HEK293 (cell line): Measurements from ENCODE around the gene PPARA.
A peak's percentile ranks its signal among the peaks of the same experiment; 100 is the strongest.

Source experiments
- CTCF ChIA-PET: fragments of 350-600 bp; formaldehyde crosslinking; extraction: SDS; loops from one replicate; lab custom pipeline; 2021; ENCODE audit warnings: antibody characterized with exemption; lab: Yijun Ruan, JAX
- POLR2A ChIA-PET: fragments of 300-600 bp; formaldehyde crosslinking; extraction: SDS; loops from one replicate; lab custom pipeline; 2020; ENCODE audit warnings: antibody characterized with exemption, inconsistent platforms; lab: Yijun Ruan, JAX
- H3K27ac ChIP-seq: fragments of 200-500 bp; sonication (Bioruptor generic); 2 replicates; pipeline ENCODE4 v1.5.1; 2014; ENCODE audit warnings: low read depth, low read length, control low read depth, inconsistent platforms; ENCODE audit errors: extremely low read depth
- H3K36me3 ChIP-seq, 2 experiments: fragments of 200-500 bp in 1 of 2; sonication (Bioruptor generic) in 1 of 2; 1 replicate in 1 of 2; 2 replicates in 1 of 2; pipeline ENCODE4 v1.5.1; 2014 to 2017; ENCODE audit warnings: inconsistent platforms in 2 of 2, low read length in 2 of 2; ENCODE audit not compliant: control insufficient read depth in 2 of 2, insufficient read depth in 1 of 2
- H3K4me1 ChIP-seq: fragments of 200-500 bp; sonication (Bioruptor generic); 2 replicates; pipeline ENCODE4 v1.5.1; 2014; ENCODE audit warnings: mild to moderate bottlenecking, low read length, inconsistent platforms; ENCODE audit not compliant: control insufficient read depth, insufficient read depth
- H3K4me3 ChIP-seq: 2 replicates; pipeline ENCODE4 v1.5.1; 2011; ENCODE audit warnings: low read depth, mild to moderate bottlenecking, control low read depth, low read length, moderate library complexity
- H3K9me3 ChIP-seq: fragments of 200-500 bp; sonication (Bioruptor generic); 2 replicates; pipeline ENCODE4 v1.5.1; 2014; ENCODE audit warnings: low read depth, low read length, inconsistent platforms; ENCODE audit not compliant: control insufficient read depth, insufficient read depth
- GLIS1 ChIP-seq: fragments of 450-650 bp; formaldehyde crosslinking; IDR thresholded peaks from 2 replicates; pipeline ENCODE4 v1.5.1; 2016; ENCODE audit warnings: missing biosample characterization, missing genetic modification characterization
- HOXA7 ChIP-seq: sonication (generic); formaldehyde crosslinking; IDR thresholded peaks from 2 replicates; pipeline ENCODE4 v1.8.1; 2022; ENCODE audit warnings: missing genetic modification reagents, borderline replicate concordance
- PRDM1 ChIP-seq: fragments of 450-650 bp; formaldehyde crosslinking; IDR thresholded peaks from 2 replicates; pipeline ENCODE4; 2016; ENCODE audit warnings: missing biosample characterization, missing genetic modification characterization
- REPIN1 ChIP-seq: fragments of 450-650 bp; formaldehyde crosslinking; IDR thresholded peaks from 2 replicates; pipeline ENCODE4 v1.5.1; 2017; ENCODE audit warnings: missing biosample characterization, missing genetic modification characterization, low read depth
- SETDB1 ChIP-seq: IDR thresholded peaks from one replicate; pipeline ENCODE4 v1.6.1; 2017; ENCODE audit warnings: mild to moderate bottlenecking, low read length, moderate library complexity, mixed read lengths; ENCODE audit not compliant: insufficient read length
- ZBTB48 ChIP-seq: fragments of 450-650 bp; formaldehyde crosslinking; IDR thresholded peaks from 2 replicates; pipeline ENCODE4 v1.5.1; 2016; ENCODE audit warnings: missing biosample characterization, missing genetic modification characterization
- ZNF223 ChIP-seq: fragments of 450-650 bp; formaldehyde crosslinking; IDR thresholded peaks from 2 replicates; pipeline ENCODE4 v1.5.1; 2016; ENCODE audit warnings: missing biosample characterization, missing genetic modification characterization
- ZNF394 ChIP-seq: fragments of 450-650 bp; formaldehyde crosslinking; IDR thresholded peaks from 2 replicates; pipeline ENCODE4 v1.5.1; 2016; ENCODE audit warnings: missing biosample characterization, missing genetic modification characterization, mild to moderate bottlenecking, moderate library complexity, borderline replicate concordance
- ZNF544 ChIP-seq: fragments of 450-650 bp; formaldehyde crosslinking; IDR thresholded peaks from 2 replicates; pipeline ENCODE4 v1.5.0; 2017; ENCODE audit warnings: missing biosample characterization, missing genetic modification characterization
- ZNF560 ChIP-seq: fragments of 450-650 bp; formaldehyde crosslinking; IDR thresholded peaks from 2 replicates; pipeline ENCODE4 v1.5.1; 2017; ENCODE audit warnings: missing biosample characterization, missing genetic modification characterization, borderline replicate concordance
- ZNF658 ChIP-seq: fragments of 450-650 bp; formaldehyde crosslinking; IDR thresholded peaks from 2 replicates; pipeline ENCODE4; 2016; ENCODE audit warnings: missing biosample characterization, missing genetic modification characterization
- ZNF701 ChIP-seq: fragments of 450-650 bp; formaldehyde crosslinking; IDR thresholded peaks from 2 replicates; pipeline ENCODE4 v1.5.1; 2016; ENCODE audit warnings: missing biosample characterization, missing genetic modification characterization
- ZSCAN16 ChIP-seq: fragments of 450-650 bp; formaldehyde crosslinking; IDR thresholded peaks from 2 replicates; pipeline ENCODE4 v1.5.1; 2016; ENCODE audit warnings: missing biosample characterization, missing genetic modification characterization
- ZSCAN23 ChIP-seq: fragments of 450-650 bp; formaldehyde crosslinking; IDR thresholded peaks from 2 replicates; pipeline ENCODE4 v1.5.1; 2016; ENCODE audit warnings: missing biosample characterization, missing genetic modification characterization
- TF ChIP-seq, protein P1 (sequence below): fragments of 450-650 bp; formaldehyde crosslinking; IDR thresholded peaks from 2 replicates; pipeline ENCODE4 v1.5.1; 2017; ENCODE audit warnings: missing biosample characterization, missing genetic modification characterization
- TF ChIP-seq, protein P2 (sequence below): fragments of 450-650 bp; formaldehyde crosslinking; IDR thresholded peaks from 2 replicates; pipeline ENCODE4 v1.5.1; 2017; ENCODE audit warnings: missing biosample characterization, missing genetic modification characterization
- TF ChIP-seq, protein P3 (sequence below): fragments of 450-650 bp; formaldehyde crosslinking; IDR thresholded peaks from 2 replicates; pipeline ENCODE4 v1.5.1; 2016; ENCODE audit warnings: missing biosample characterization, missing genetic modification characterization
- TF ChIP-seq, protein P4 (sequence below): fragments of 450-650 bp; formaldehyde crosslinking; IDR thresholded peaks from 2 replicates; pipeline ENCODE4 v1.5.1; 2016; ENCODE audit warnings: missing biosample characterization, missing genetic modification characterization

The PPARA gene

DNA sequence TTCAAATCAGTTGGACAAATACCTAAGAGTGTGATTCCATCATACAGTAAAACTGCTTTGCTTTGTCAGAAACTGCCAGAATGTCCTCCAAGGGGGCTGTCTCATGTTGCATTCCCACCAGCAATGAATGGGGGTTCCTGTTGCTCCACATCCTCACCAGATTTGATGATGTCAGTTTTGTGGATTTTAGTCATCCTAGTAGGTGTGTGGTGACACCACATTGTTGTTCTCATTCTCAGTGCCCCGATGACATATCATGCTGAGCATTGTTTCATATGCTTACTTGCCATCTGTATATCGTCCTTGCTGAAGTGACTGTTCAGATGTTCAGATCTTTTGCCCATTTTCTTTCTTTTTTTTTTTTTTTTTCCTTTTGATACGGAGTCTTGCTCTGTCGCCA, 62.7 kb downstream of the PPARA start:
- TF ChIP-seq SETDB1 (peak; percentile 14), ZNF394 (tag by site-specific recombination) (no peak), ZNF560 (tag by site-specific recombination) (no peak), GLIS1 (no peak), ZBTB48 (tag by site-specific recombination) (no peak)
- no peaks in the 10 kb centered on the region for H3K4me1 ChIP-seq
- POLR2A ChIA-PET: no interaction called here
- H3K4me3 ChIP-seq: no peak overlapping the region
- no peaks in the 10 kb centered on the region; the same call in 1 of the 2 replicates for H3K9me3 ChIP-seq
- CTCF ChIA-PET: interaction anchor here (1.6 kb wide), 1 partner anchor 207 kb away, joined by 5 read pairs; no protein-coding TSS in a partner anchor
- peaks cover 0 to 29% of the 10 kb centered on the region in 2 experiments; a peak in 2 of 3 replicates for H3K36me3 ChIP-seq
- no peak overlapping the region for H3K27ac ChIP-seq

DNA sequence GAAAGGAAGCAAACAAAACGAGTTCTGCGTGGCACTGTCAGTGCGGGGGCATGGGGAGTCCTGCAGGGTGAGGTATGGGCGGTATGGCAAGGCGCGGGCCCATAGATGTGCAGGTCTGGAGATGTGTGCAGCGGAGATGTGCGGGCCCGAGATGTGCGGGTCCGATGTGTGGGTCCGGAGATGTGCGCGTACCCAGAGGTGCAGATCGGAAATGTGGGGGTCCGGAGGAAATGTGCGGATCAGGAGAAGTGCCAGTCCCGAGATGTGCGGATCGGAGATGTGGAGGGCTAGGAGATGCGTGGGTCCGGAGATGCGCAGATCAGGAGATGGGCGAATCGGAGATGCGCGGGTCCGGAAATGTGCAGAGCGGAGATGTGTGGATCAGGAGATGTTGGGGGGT, 63.8 kb downstream of the PPARA start:
- ChIA-PET POLR2A (interaction anchor here (0.7 kb wide), 1 partner anchor 24 kb away, joined by 3 read pairs; no protein-coding TSS in a partner anchor), CTCF (no interaction called here)
- Histone ChIP-seq H3K27ac (no peak overlapping the region), H3K4me3 (no peak overlapping the region), H3K36me3 (peaks cover 0 to 34% of the 10 kb centered on the region in 2 experiments; a peak in 2 of 3 replicates), H3K9me3 (no peaks in the 10 kb centered on the region; the same call in 1 of the 2 replicates), H3K4me1 (no peaks in the 10 kb centered on the region)
- TF ChIP-seq ZNF658 (no peak), ZNF223 (tag by site-specific recombination) (no peak), ZNF701 (tag by site-specific recombination) (no peak)
- TF ChIP-seq, protein P1, sequence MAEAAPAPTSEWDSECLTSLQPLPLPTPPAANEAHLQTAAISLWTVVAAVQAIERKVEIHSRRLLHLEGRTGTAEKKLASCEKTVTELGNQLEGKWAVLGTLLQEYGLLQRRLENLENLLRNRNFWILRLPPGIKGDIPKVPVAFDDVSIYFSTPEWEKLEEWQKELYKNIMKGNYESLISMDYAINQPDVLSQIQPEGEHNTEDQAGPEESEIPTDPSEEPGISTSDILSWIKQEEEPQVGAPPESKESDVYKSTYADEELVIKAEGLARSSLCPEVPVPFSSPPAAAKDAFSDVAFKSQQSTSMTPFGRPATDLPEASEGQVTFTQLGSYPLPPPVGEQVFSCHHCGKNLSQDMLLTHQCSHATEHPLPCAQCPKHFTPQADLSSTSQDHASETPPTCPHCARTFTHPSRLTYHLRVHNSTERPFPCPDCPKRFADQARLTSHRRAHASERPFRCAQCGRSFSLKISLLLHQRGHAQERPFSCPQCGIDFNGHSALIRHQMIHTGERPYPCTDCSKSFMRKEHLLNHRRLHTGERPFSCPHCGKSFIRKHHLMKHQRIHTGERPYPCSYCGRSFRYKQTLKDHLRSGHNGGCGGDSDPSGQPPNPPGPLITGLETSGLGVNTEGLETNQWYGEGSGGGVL: no peak
- TF ChIP-seq, protein P2, sequence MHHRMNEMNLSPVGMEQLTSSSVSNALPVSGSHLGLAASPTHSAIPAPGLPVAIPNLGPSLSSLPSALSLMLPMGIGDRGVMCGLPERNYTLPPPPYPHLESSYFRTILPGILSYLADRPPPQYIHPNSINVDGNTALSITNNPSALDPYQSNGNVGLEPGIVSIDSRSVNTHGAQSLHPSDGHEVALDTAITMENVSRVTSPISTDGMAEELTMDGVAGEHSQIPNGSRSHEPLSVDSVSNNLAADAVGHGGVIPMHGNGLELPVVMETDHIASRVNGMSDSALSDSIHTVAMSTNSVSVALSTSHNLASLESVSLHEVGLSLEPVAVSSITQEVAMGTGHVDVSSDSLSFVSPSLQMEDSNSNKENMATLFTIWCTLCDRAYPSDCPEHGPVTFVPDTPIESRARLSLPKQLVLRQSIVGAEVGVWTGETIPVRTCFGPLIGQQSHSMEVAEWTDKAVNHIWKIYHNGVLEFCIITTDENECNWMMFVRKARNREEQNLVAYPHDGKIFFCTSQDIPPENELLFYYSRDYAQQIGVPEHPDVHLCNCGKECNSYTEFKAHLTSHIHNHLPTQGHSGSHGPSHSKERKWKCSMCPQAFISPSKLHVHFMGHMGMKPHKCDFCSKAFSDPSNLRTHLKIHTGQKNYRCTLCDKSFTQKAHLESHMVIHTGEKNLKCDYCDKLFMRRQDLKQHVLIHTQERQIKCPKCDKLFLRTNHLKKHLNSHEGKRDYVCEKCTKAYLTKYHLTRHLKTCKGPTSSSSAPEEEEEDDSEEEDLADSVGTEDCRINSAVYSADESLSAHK: no peak
- TF ChIP-seq, all 188 proteins: peak for 0

DNA sequence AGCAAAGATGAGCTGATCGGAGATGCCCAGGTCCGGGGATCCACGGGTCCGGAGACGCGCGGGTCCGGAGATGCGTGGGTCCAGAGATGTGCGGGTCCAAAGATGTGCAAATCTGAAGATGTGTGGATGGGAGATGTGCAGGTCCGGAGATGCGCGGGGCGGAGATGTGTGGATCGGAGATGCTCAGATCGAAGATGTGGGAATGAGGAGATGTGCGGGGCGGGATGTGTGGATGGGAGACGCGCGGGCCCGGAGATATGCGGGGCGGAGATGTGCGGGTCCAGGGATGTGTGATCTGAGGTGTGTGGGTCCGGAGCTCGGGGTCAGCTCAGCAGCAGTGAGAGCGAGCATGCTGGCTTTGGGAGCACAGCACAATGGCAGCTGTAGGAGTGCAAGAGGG, 64.3 kb downstream of the PPARA start:
- ChIA-PET POLR2A (no interaction called here), CTCF (no interaction called here)
- Histone ChIP-seq H3K36me3 (peaks cover 0 to 38% of the 10 kb centered on the region in 2 experiments; a peak in 2 of 3 replicates), H3K4me3 (no peak overlapping the region), H3K27ac (no peak overlapping the region), H3K9me3 (no peaks in the 10 kb centered on the region; the same call in 1 of the 2 replicates), H3K4me1 (no peaks in the 10 kb centered on the region)
- TF ChIP-seq REPIN1 (tag by site-specific recombination): no peak
- TF ChIP-seq ZSCAN23 (tag by site-specific recombination): no peak
- no peak for TF ChIP-seq PRDM1 (tag by site-specific recombination)
- TF ChIP-seq HOXA7 (CRISPR knock-in tag): no peak
- TF ChIP-seq ZSCAN16 (tag by site-specific recombination): no peak
- TF ChIP-seq, protein P3, sequence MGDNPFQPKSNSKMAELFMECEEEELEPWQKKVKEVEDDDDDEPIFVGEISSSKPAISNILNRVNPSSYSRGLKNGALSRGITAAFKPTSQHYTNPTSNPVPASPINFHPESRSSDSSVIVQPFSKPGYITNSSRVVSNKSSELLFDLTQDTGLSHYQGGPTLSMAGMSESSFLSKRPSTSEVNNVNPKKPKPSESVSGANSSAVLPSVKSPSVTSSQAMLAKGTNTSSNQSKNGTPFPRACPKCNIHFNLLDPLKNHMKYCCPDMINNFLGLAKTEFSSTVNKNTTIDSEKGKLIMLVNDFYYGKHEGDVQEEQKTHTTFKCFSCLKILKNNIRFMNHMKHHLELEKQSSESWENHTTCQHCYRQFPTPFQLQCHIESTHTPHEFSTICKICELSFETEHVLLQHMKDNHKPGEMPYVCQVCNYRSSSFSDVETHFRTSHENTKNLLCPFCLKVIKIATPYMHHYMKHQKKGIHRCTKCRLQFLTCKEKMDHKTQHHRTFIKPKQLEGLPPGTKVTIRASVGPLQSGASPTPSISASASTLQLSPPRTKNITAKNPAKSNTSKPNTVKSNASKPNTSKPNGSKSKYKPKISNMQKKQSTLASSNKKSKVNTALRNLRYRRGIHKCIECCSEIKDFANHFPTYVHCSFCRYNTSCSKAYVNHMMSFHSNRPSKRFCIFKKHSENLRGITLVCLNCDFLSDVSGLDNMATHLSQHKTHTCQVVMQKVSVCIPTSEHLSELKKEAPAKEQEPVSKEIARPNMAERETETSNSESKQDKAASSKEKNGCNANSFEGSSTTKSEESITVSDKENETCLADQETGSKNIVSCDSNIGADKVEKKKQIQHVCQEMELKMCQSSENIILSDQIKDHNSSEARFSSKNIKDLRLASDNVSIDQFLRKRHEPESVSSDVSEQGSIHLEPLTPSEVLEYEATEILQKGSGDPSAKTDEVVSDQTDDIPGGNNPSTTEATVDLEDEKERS: no peak
- no peak for TF ChIP-seq ZNF544 (tag by site-specific recombination)
- TF ChIP-seq, protein P4, sequence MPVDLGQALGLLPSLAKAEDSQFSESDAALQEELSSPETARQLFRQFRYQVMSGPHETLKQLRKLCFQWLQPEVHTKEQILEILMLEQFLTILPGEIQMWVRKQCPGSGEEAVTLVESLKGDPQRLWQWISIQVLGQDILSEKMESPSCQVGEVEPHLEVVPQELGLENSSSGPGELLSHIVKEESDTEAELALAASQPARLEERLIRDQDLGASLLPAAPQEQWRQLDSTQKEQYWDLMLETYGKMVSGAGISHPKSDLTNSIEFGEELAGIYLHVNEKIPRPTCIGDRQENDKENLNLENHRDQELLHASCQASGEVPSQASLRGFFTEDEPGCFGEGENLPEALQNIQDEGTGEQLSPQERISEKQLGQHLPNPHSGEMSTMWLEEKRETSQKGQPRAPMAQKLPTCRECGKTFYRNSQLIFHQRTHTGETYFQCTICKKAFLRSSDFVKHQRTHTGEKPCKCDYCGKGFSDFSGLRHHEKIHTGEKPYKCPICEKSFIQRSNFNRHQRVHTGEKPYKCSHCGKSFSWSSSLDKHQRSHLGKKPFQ (tag by site-specific recombination): no peak
